GM12872 (cell line): ENCODE data around the gene JDP2.

Experiments
- TF ChIP-seq, protein P1 (sequence below): IDR thresholded peaks from 3 replicates; pipeline ENCODE4 v1.5.1; 2011; ENCODE audit warnings: low read depth, mild to moderate bottlenecking, low read length, moderate library complexity; ENCODE audit not compliant: insufficient read depth

Gene JDP2

GRCh38 chr14:75494896-75495295 lies 67.1 kb downstream of the JDP2 start:
- TF ChIP-seq, protein P1, sequence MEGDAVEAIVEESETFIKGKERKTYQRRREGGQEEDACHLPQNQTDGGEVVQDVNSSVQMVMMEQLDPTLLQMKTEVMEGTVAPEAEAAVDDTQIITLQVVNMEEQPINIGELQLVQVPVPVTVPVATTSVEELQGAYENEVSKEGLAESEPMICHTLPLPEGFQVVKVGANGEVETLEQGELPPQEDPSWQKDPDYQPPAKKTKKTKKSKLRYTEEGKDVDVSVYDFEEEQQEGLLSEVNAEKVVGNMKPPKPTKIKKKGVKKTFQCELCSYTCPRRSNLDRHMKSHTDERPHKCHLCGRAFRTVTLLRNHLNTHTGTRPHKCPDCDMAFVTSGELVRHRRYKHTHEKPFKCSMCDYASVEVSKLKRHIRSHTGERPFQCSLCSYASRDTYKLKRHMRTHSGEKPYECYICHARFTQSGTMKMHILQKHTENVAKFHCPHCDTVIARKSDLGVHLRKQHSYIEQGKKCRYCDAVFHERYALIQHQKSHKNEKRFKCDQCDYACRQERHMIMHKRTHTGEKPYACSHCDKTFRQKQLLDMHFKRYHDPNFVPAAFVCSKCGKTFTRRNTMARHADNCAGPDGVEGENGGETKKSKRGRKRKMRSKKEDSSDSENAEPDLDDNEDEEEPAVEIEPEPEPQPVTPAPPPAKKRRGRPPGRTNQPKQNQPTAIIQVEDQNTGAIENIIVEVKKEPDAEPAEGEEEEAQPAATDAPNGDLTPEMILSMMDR = no peak

GRCh38 chr14:75495399-75495798 lies 67.6 kb downstream of the JDP2 start:
- TF ChIP-seq, protein P1 = no peak

GRCh38 chr14:75495882-75496281 lies 68.1 kb downstream of the JDP2 start:
- TF ChIP-seq, protein P1 = no peak

GRCh38 chr14:75496755-75497154 lies 68.9 kb downstream of the JDP2 start:
- TF ChIP-seq, protein P1 = no peak

GRCh38 chr14:75497191-75497590 lies 69.4 kb downstream of the JDP2 start:
- TF ChIP-seq, protein P1 = no peak

GRCh38 chr14:75497701-75498100 lies 69.9 kb downstream of the JDP2 start:
- TF ChIP-seq, protein P1 = no peak

DNA sequence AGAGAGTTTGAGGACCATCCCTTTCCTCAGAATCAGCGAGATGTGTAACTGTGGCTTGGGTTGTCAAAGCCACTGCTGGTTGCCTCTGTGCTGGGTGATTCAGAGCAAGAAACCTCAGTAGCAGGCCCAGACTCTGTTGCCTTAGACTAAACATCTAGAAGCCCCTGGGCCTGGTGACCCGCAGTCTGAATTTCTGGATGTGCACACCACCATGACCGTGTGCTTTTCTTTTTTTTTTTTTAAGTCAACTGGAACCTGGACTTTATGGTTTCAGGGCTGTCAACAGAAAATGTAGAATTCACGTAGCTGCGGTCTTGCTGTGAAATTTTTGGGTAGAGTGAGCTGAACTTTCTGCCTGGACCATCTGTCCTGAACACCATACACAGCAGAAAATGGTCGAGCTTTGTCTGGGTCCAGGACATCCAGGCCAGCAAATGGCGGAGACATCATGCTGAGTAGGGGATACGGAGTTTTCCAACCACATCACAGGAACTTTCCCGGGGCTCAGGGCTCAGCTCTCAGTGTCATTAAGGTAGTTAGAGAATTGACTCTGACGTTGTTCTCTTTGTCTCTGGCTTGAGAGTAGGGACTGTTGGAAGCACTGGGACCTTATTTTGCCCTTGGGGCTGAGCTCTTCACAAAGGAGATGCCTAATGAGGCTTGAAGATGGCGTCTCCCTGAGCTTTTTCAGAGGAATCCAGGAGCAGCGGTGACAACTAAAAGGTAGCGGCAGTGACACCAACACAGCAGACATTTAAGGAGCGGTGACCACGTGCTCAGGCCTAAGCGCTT lies 71.5 kb downstream of the JDP2 start:
- TF ChIP-seq, protein P1 = no peak
